ENCODE data around the gene LONRF2. TPM values are rescaled to one million over a fixed set of nuclear protein-coding genes. Genes with fewer than 3 reads are reported as not detected.
A peak's percentile ranks its signal among the peaks of the same experiment; 100 is the strongest.

Gene LONRF2
- total RNA-seq, 1 experiment from 2014 or later: not detected

DNA sequence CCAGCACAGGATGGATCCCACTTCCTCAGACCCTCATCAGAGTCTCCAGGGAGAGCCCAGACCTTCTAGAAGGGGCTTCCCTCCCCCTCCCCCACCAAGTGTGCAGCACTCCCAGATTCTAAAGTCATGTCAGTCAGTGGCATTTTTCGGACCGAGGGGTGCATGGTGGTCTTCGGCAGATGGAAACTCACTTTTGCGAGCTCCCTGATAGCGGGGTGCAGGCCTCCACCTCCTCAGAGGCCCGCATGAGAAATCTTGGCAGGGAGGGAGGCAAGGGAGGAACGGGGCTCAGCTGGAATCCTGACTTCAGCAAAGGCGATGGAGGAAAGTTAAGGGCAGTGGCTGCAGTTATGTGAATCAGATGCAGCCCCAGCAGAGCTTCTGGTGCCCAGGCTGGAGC lies 58.2 kb downstream of the LONRF2 start:
- Mint-ChIP-seq H3K36me3 (ENCODE audit: insufficient read depth, unreplicated experiment) (no peaks in the 10 kb centered on the region), H3K27me3 (ENCODE audit: insufficient read depth, unreplicated experiment) (no peaks in the 10 kb centered on the region), H3K4me1 (ENCODE audit: insufficient read depth, unreplicated experiment) (no peaks in the 10 kb centered on the region), H3K9me3 (ENCODE audit: unreplicated experiment) (no peaks in the 10 kb centered on the region), H3K27ac (ENCODE audit: low read depth, unreplicated experiment) (no peak overlapping the region), H3K4me3 (ENCODE audit: unreplicated experiment) (no peak overlapping the region)
- intact Hi-C loops (cut with micrococcal nuclease): no loop called here
- BruUV-seq (replicated peaks): no TSS peak
- no peak for TF ChIP-seq CTCF (IDR thresholded peaks at IDR 0.05; ENCODE audit: unreplicated experiment)
- DNase-seq (ENCODE audit: unreplicated experiment): no peak
- ChIA-PET CTCF (interaction anchor here (0.6 to 15.9 kb wide), 13 partner anchors 11 to 706 kb away, joined by 3 to 521 read pairs (median 5); partner anchors contain the start of gene PDCL3), POLR2A (no interaction called here)

- Mint-ChIP-seq H3K27ac (ENCODE audit: low read depth, unreplicated experiment) (no peak overlapping the region), H3K4me3 (ENCODE audit: unreplicated experiment) (no peak overlapping the region)
- CTCF ChIA-PET: interaction anchor here (0.5 to 15.9 kb wide), 80 partner anchors 10 to 1623 kb away, joined by 3 to 521 read pairs (median 4); no protein-coding TSS in a partner anchor
Measured at GRCh38 chr2:100262555-100263320, 59.6 kb downstream of the LONRF2 start.

DNA sequence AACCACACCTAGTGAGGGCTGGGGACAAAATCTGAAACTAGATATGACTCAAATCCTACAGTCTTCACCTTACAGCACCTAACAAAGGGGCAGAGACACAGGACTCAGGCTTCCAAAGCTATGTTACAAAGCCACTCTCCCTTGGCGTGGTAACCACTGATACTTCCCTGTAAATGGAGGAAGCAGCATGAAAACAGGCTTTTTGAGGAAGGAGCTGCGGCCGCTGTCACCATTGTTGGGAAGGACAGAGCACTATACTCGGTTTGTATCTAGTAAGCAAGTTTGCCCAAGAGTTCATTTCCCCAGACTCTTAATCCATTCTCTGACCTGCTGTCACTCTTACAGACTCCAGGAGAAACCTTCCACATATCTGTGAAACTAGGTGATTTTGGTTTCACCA lies 60.3 kb downstream of the LONRF2 start:
- intact Hi-C loops (cut with micrococcal nuclease): no loop called here
- POLR2A ChIA-PET: interaction anchor here (0.8 to 2.5 kb wide), 2 partner anchors 119 to 134 kb away, joined by 3 to 15 read pairs; no protein-coding TSS in a partner anchor
- no peak for TF ChIP-seq CTCF (IDR thresholded peaks at IDR 0.05; ENCODE audit: unreplicated experiment)
- Mint-ChIP-seq H3K4me1 (ENCODE audit: insufficient read depth, unreplicated experiment) (peaks cover 5% of the 10 kb centered on the region), H3K4me3 (ENCODE audit: unreplicated experiment) (no peak overlapping the region), H3K27ac (ENCODE audit: low read depth, unreplicated experiment) (no peak overlapping the region), H3K9me3 (ENCODE audit: unreplicated experiment) (no peaks in the 10 kb centered on the region), H3K27me3 (ENCODE audit: insufficient read depth, unreplicated experiment) (no peaks in the 10 kb centered on the region), H3K36me3 (ENCODE audit: insufficient read depth, unreplicated experiment) (no peaks in the 10 kb centered on the region)
- no TSS peak for BruUV-seq (replicated peaks)
- CTCF ChIA-PET: interaction anchor here (0.6 to 15.9 kb wide), 55 partner anchors 10 to 1623 kb away, joined by 3 to 521 read pairs (median 4); no protein-coding TSS in a partner anchor
- DNase-seq (ENCODE audit: unreplicated experiment): no peak

More at GRCh38 chr2:100262555-100263320, 59.6 kb downstream of the LONRF2 start:
- BruUV-seq (replicated peaks): no TSS peak
- TF ChIP-seq CTCF (IDR thresholded peaks at IDR 0.05; ENCODE audit: unreplicated experiment): peak; percentile 91
- H3K27me3 Mint-ChIP-seq (ENCODE audit: insufficient read depth, unreplicated experiment): no peaks in the 10 kb centered on the region
- H3K36me3 Mint-ChIP-seq (ENCODE audit: insufficient read depth, unreplicated experiment): no peaks in the 10 kb centered on the region
- H3K9me3 Mint-ChIP-seq (ENCODE audit: unreplicated experiment): no peaks in the 10 kb centered on the region
- peak; percentile 69 for DNase-seq (ENCODE audit: unreplicated experiment)
- intact Hi-C loops (cut with micrococcal nuclease): loop anchor here (1.0 kb wide), 1 partner anchor 119 kb away; no protein-coding TSS in a partner anchor
- POLR2A ChIA-PET: interaction anchor here (0.6 to 2.5 kb wide), 6 partner anchors 28 to 433 kb away, joined by 3 to 15 read pairs (median 4); no protein-coding TSS in a partner anchor
- H3K4me1 Mint-ChIP-seq (ENCODE audit: insufficient read depth, unreplicated experiment): peaks cover 5% of the 10 kb centered on the region

Measured in MCF 10A (cell line).